ENCODE measurements around the gene EIF2B2.

DNA sequence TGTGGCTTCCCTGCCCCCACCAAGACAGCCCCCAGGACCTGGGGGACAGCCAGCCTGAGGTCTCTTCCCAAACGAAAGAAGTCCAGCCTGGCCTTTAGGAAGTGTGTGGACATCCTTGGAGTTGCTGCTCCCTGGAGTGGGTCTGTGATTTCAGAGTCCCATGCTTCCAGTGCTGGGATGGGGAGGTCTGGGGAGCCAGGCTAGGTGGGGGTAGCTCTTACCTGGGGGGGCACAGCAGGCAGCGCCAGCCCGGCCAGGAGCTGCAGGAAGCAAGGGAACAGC lies 47.8 kb upstream of the EIF2B2 start:
- TF ChIP-seq BCL11A (IDR thresholded peaks at IDR 0.05; ENCODE audit: low read depth, low read length) (no peak), ZNF274 (IDR thresholded peaks at IDR 0.05; ENCODE audit: insufficient read depth, insufficient read length) (no peak)

Measured in GM12878 (cell line).